K562 (cell line): ENCODE measurements around the gene GPAT2. TPM values are rescaled to one million over a fixed set of nuclear protein-coding genes. Genes with fewer than 3 reads are reported as not detected.
"Not testable (repeated sequence)": the region's sequence is repeated elsewhere in the genome, so short reads cannot be mapped to it uniquely, and the experiment has no call there.

Experiments
- ATAC-seq: fragments of 200-7000 bp; cut with Tn5 transposase; 3 replicates; pipeline ENCODE4 v1.9.1; 2020; ENCODE audit warnings: moderate library complexity
- BruUV-seq: library from RNA; stranded (reverse); fragments of 400-500 nt; replicated peaks from 2 replicates; lab custom pipeline; 2021; lab: Mats Ljungman, UMichigan
- CTCF ChIA-PET: fragments of 300-600 bp; formaldehyde crosslinking; extraction: SDS; loops from one replicate; lab custom pipeline; 2021; ENCODE audit warnings: low intra/inter-chr PET ratio; lab: Yijun Ruan, JAX
- POLR2A ChIA-PET: fragments of 300-600, 350-650 bp; sonication (Branson Sonifier 250); formaldehyde crosslinking; extraction: SDS; loops from one replicate; lab custom pipeline; 2021; ENCODE audit warnings: antibody characterized with exemption, inconsistent platforms; lab: Yijun Ruan, JAX
- DNase-seq, 4 experiments: peaks; one replicate each; pipeline versions ENCODE4 v3.0.0 to v3.0.0-alpha.2; 2011 to 2018; ENCODE audit warnings: low spot score in 3 of 4, mixed read lengths in 3 of 4; ENCODE audit errors: extremely low read depth in 1 of 4
- FAIRE-seq: peaks from 2 replicates; lab custom pipeline; 2011; peaks lifted over from hg19 to GRCh38; lab: Jason Lieb, UNC
- H2AFZ ChIP-seq: 2 replicates; pipeline ENCODE4 v1.6.0; 2011; ENCODE audit warnings: low read depth, low read length, control low read depth, inconsistent platforms
- H3K27ac ChIP-seq: fragments of 200-600 bp; 3 replicates; pipeline ENCODE4 v1.8.0; 2011; ENCODE audit warnings: low read depth, mild to moderate bottlenecking, control low read depth, inconsistent platforms, low read length, moderate library complexity, mixed read lengths; ENCODE audit errors: extremely low read depth
- H3K27me3 ChIP-seq, 2 experiments: fragments of 300-600 bp in 1 of 2; 2 replicates in 1 of 2; 3 replicates in 1 of 2; pipeline versions ENCODE4 v1.6.0 to v1.8.0; 2011; ENCODE audit warnings: inconsistent platforms in 2 of 2, low read length in 2 of 2, mild to moderate bottlenecking in 1 of 2, mixed read lengths in 1 of 2, moderate library complexity in 1 of 2; ENCODE audit not compliant: control insufficient read depth in 2 of 2, insufficient read depth in 2 of 2
- H3K36me3 ChIP-seq: fragments of 300-600 bp; 3 replicates; pipeline ENCODE4 v1.8.0; 2011; ENCODE audit warnings: mild to moderate bottlenecking, low read length, inconsistent platforms; ENCODE audit not compliant: control insufficient read depth, insufficient read depth
- H3K4me1 ChIP-seq, 2 experiments: fragments of 200-600 bp in 1 of 2; replicated peaks in 1 of 2; 2 replicates in 1 of 2; 3 replicates in 1 of 2; pipeline versions ENCODE4 v1.5.1 to v1.8.0; 2011; ENCODE audit warnings: inconsistent platforms in 2 of 2, low read length in 2 of 2, mild to moderate bottlenecking in 1 of 2, mixed read lengths in 1 of 2, moderate library complexity in 1 of 2; ENCODE audit not compliant: control insufficient read depth in 2 of 2, insufficient read depth in 2 of 2
- H3K4me2 ChIP-seq: 2 replicates; pipeline ENCODE4 v1.6.1; 2011; ENCODE audit warnings: low read length, control low read depth, inconsistent platforms, mixed read lengths; ENCODE audit not compliant: insufficient read depth
- H3K4me3 ChIP-seq: fragments of 200-600 bp; sonication (generic), shearing (Covaris generic); 2 replicates; pipeline ENCODE4 v1.5.1; 2016; ENCODE audit warnings: control low read depth, inconsistent platforms
- H3K79me2 ChIP-seq: fragments of 200-600 bp; 3 replicates; pipeline ENCODE4 v1.8.0; 2011; ENCODE audit warnings: low read length, inconsistent platforms; ENCODE audit not compliant: control insufficient read depth, insufficient read depth
- H3K9ac ChIP-seq, 2 experiments: 2 replicates each; pipeline versions ENCODE4 v1.6.0 to v1.6.1; 2011; ENCODE audit warnings: low read depth in 2 of 2, low read length in 2 of 2, control low read depth in 1 of 2, inconsistent platforms in 1 of 2, mild to moderate bottlenecking in 1 of 2, mixed read lengths in 1 of 2; ENCODE audit not compliant: insufficient read depth in 1 of 2
- H3K9me1 ChIP-seq: one replicate; pipeline ENCODE4 v1.6.0; 2011; ENCODE audit warnings: inconsistent platforms, mild to moderate bottlenecking, low read length, moderate library complexity; ENCODE audit not compliant: control insufficient read depth, insufficient read depth
- H3K9me3 ChIP-seq: replicated peaks from 2 replicates; pipeline ENCODE4 v1.5.1; 2011; ENCODE audit warnings: low read depth, low read length, inconsistent platforms; ENCODE audit not compliant: control insufficient read depth, insufficient read depth
- H4K20me1 ChIP-seq: replicated peaks from 2 replicates; pipeline ENCODE4 v1.6.1; 2011; ENCODE audit warnings: low read length, inconsistent platforms, mixed read lengths; ENCODE audit not compliant: control insufficient read depth, insufficient read depth
- CTCF ChIP-seq, 3 experiments: IDR thresholded peaks in 2 of 3; conservative IDR thresholded peaks in 1 of 3; 2 replicates each; pipeline ENCODE4 v1.5.1; 2011 to 2012; ENCODE audit warnings: low read length in 3 of 3, mild to moderate bottlenecking in 3 of 3, control low read depth in 2 of 3, improper control_type of control experiment in 1 of 3, inconsistent platforms in 1 of 3, low read depth in 1 of 3, mixed read lengths in 1 of 3, moderate library complexity in 1 of 3; ENCODE audit not compliant: insufficient read depth in 2 of 3
- YY1 ChIP-seq, 3 experiments: IDR thresholded peaks; 2 replicates each; pipeline ENCODE4 v1.6.1; 2011; ENCODE audit warnings: low read length in 2 of 3, mild to moderate bottlenecking in 2 of 3, moderate library complexity in 2 of 3, borderline replicate concordance in 1 of 3, control low read depth in 1 of 3, low read depth in 1 of 3; ENCODE audit not compliant: insufficient read depth in 3 of 3, insufficient replicate concordance in 2 of 3, control insufficient read depth in 1 of 3, insufficient read length in 1 of 3; ENCODE audit errors: extremely low read depth in 1 of 3
- ZNF316 ChIP-seq: fragments of 450-650 bp; IDR thresholded peaks from 2 replicates; pipeline ENCODE4 v1.6.1; 2016
- WGBS: fragments of 100-300 bp; shearing (Covaris generic); methylation state at CpG from one replicate; pipeline ENCODE4 v1.1.6; 2016; ENCODE audit warnings: low coverage, mixed read lengths; ENCODE audit not compliant: insufficient coverage; ENCODE audit errors: missing lambda C conversion rate; 5-methylcytosine and 5-hydroxymethylcytosine counted together
- in situ Hi-C: fragments of 300-500 bp; cut with MboI; formaldehyde crosslinking; loops from 4 replicates; pipeline ENCODE4 v1.15.0; 2018; ENCODE audit warnings: inconsistent platforms, mixed read lengths
- intact Hi-C: fragments of 100-400 bp; cut with micrococcal nuclease; formaldehyde crosslinking; loops from 2 replicates; pipeline ENCODE4 v1.14.2; 2022
- polyA plus RNA-seq, 8 experiments: library from polyadenylated mRNA; depleted of rRNA in 4 of 8; stranded (reverse) in 5 of 8; unstranded in 3 of 8; fragments of >200 nt; fragmentation: Nextera tagmentation in 2 of 8; fragmentation: Illumina TruSeq in 1 of 8; extraction: Ambion mirVana in 2 of 8; extraction: Trizol in 1 of 8; gene quantifications; 2 replicates each; pipeline versions ENCODE4 v1.2.1 to v1.2.3, GENCODE V29; 2011 to 2014; ENCODE audit warnings: inconsistent platforms in 1 of 8, missing spikeins in 1 of 8
- total RNA-seq, 7 experiments: library from RNA; depleted of rRNA in 6 of 7; stranded (reverse); fragments of >200 nt in 6 of 7; fragmentation: Illumina TruSeq in 2 of 7; extraction: Trizol in 2 of 7; gene quantifications; 2 replicates each; pipeline versions ENCODE4 v1.2.1 to v1.2.3, GENCODE V29; 2011 to 2021; ENCODE audit warnings: low replicate concordance in 1 of 7

The GPAT2 gene
- total and polyA plus RNA-seq, 9 of the 15 experiments (the other 6 are each of a cell fraction or from before 2014, with no cell fraction given), result 0.01 to 1.2 (median 0.22) TPM; not detected in 3

GRCh38 chr2:96016321-96016720 is 18.4 kb downstream of the GPAT2 start:
- CTCF ChIA-PET, FAIRE-seq, H3K9me1 ChIP-seq, H4K20me1 ChIP-seq, BruUV-seq, H3K27ac ChIP-seq, H3K4me3 ChIP-seq, H2AFZ ChIP-seq, ATAC-seq, H3K9ac ChIP-seq, H3K79me2 ChIP-seq, H3K27me3 ChIP-seq, H3K4me1 ChIP-seq, POLR2A ChIA-PET, intact Hi-C loops, H3K9me3 ChIP-seq, H3K36me3 ChIP-seq, H3K4me2 ChIP-seq, DNase-seq: not testable (repeated sequence)
- WGBS, result 77% methylated on average over 2 of the region's 4 CpGs
- in situ Hi-C loops, result loop anchor here (25.0 kb wide), 2 partner anchors 229 to 496 kb away; partner anchors contain the start of gene NEURL3

- POLR2A ChIA-PET, result interaction anchor here (0.6 kb wide), 1 partner anchor 12 kb away, joined by 3 read pairs; no protein-coding TSS in a partner anchor
- H3K4me1 ChIP-seq, H3K27me3 ChIP-seq, ATAC-seq, H2AFZ ChIP-seq, H4K20me1 ChIP-seq, H3K27ac ChIP-seq, H3K79me2 ChIP-seq, CTCF ChIA-PET, H3K4me3 ChIP-seq, H3K9me1 ChIP-seq, H3K4me2 ChIP-seq, BruUV-seq, H3K9ac ChIP-seq, H3K9me3 ChIP-seq, H3K36me3 ChIP-seq, DNase-seq, FAIRE-seq, intact Hi-C loops: not testable (repeated sequence)
- peak in 1 of 3 experiments; percentile 18 for TF ChIP-seq YY1 (IDR thresholded peaks at IDR 0.05; ENCODE audit: borderline replicate concordance in 1 of 3, control insufficient read depth in 1 of 3, extremely low read depth in 1 of 3, insufficient read depth in 3 of 3, insufficient read length in 1 of 3, insufficient replicate concordance in 2 of 3, low read depth in 1 of 3, low read length in 2 of 3)
- 0 out of 2 replicates have a peak, but pooled peaks have one; percentile 3 for TF ChIP-seq ZNF316
- TF ChIP-seq CTCF (IDR thresholded peaks at IDR 0.05 in 2 of 3, conservative IDR thresholded peaks at IDR 0.05 in 1 of 3; ENCODE audit: insufficient read depth in 2 of 3, low read depth in 1 of 3, low read length in 3 of 3), result peak in 1 of 3 experiments; percentile 10; a peak in 1 of 6 replicates
- WGBS, result 67% methylated on average over 1 of the region's 1 CpG
- in situ Hi-C loops, result loop anchor here (5.0 to 25.0 kb wide), 3 partner anchors 226 to 1079 kb away; partner anchors contain the start of genes FAHD2B and NEURL3
Observed at GRCh38 chr2:96012792-96013264, 21.9 kb downstream of the GPAT2 start.

- H3K36me3 ChIP-seq, ATAC-seq, FAIRE-seq, H3K27ac ChIP-seq, CTCF ChIA-PET, H2AFZ ChIP-seq, H3K79me2 ChIP-seq, H3K4me3 ChIP-seq, H3K27me3 ChIP-seq, intact Hi-C loops, DNase-seq, POLR2A ChIA-PET, H3K4me2 ChIP-seq, BruUV-seq, H3K9me1 ChIP-seq, H4K20me1 ChIP-seq, H3K9me3 ChIP-seq, H3K9ac ChIP-seq, H3K4me1 ChIP-seq: not testable (repeated sequence)
- in situ Hi-C loops, result loop anchor here (5.0 to 25.0 kb wide), 3 partner anchors 225 to 1080 kb away; partner anchors contain the start of genes FAHD2B and NEURL3
- 70% methylated on average over 8 of the region's 8 CpGs for WGBS
Observed at GRCh38 chr2:96012086-96012791, 22.5 kb downstream of the GPAT2 start.
